ENCODE data around the gene NEUROD2.
A peak's percentile ranks its signal among the peaks of the same experiment; 100 is the strongest.

The NEUROD2 gene

GRCh38 chr17:39607851-39608130 lies at the start of gene NEUROD2:
Gene NEUROD2, minus strand, starts transcription at chr17:39607920. Its CDS starts 1,321 bp downstream, at chr17:39606599.
- Mint-ChIP-seq H3K9me3 (no peaks in the 10 kb centered on the region), H3K27me3 (ENCODE audit: low read depth) (peaks cover 95% of the 10 kb centered on the region), H3K36me3 (ENCODE audit: low read depth) (no peaks in the 10 kb centered on the region), H3K4me1 (peaks cover 4% of the 10 kb centered on the region), H3K4me3 (peak within 1 kb of the TSS; percentile 31 to 69 (median 46)), H3K27ac (no peak within 1 kb of the TSS)
- no peak for TF ChIP-seq CTCF (IDR thresholded peaks at IDR 0.05; ENCODE audit: unreplicated experiment in 3 of 3)

GRCh38 chr17:39655105-39655504 lies 47.4 kb upstream of the NEUROD2 start:
- Mint-ChIP-seq H3K36me3 (ENCODE audit: low read depth) (peaks cover 10% of the 10 kb centered on the region), H3K4me1 (peaks cover 27% of the 10 kb centered on the region)
- TF ChIP-seq CTCF (IDR thresholded peaks at IDR 0.05; ENCODE audit: unreplicated experiment in 3 of 3) = no peak

GRCh38 chr17:39653662-39654331 lies 46.1 kb upstream of the NEUROD2 start:
- Mint-ChIP-seq H3K4me1 (peaks cover 34% of the 10 kb centered on the region), H3K9me3 (no peaks in the 10 kb centered on the region), H3K4me3 (no peak overlapping the region), H3K27me3 (ENCODE audit: low read depth) (no peaks in the 10 kb centered on the region), H3K36me3 (ENCODE audit: low read depth) (peaks cover 15% of the 10 kb centered on the region), H3K27ac (peak overlapping the region in 1 of 3 experiments; percentile 77)
- TF ChIP-seq CTCF (IDR thresholded peaks at IDR 0.05; ENCODE audit: unreplicated experiment in 3 of 3) = peak; percentile 62 to 66 (median 66)

More at GRCh38 chr17:39655105-39655504, 47.4 kb upstream of the NEUROD2 start:
- no peaks in the 10 kb centered on the region for H3K9me3 Mint-ChIP-seq
- H3K4me3 Mint-ChIP-seq = no peak overlapping the region
- H3K27me3 Mint-ChIP-seq (ENCODE audit: low read depth) = no peaks in the 10 kb centered on the region
- no peak overlapping the region for H3K27ac Mint-ChIP-seq

GRCh38 chr17:39653316-39653661 lies 45.6 kb upstream of the NEUROD2 start:
- Mint-ChIP-seq H3K4me3 (no peak overlapping the region), H3K36me3 (ENCODE audit: low read depth) (peaks cover 15% of the 10 kb centered on the region), H3K4me1 (peaks cover 37% of the 10 kb centered on the region), H3K27ac (peak overlapping the region in 1 of 3 experiments; percentile 89), H3K9me3 (no peaks in the 10 kb centered on the region), H3K27me3 (ENCODE audit: low read depth) (no peaks in the 10 kb centered on the region)
- TF ChIP-seq CTCF (IDR thresholded peaks at IDR 0.05; ENCODE audit: unreplicated experiment in 3 of 3) = no peak

- Mint-ChIP-seq H3K9me3 (no peaks in the 10 kb centered on the region), H3K4me3 (peak overlapping the region in 2 of 3 experiments; percentile 24 to 37)
- TF ChIP-seq CTCF (IDR thresholded peaks at IDR 0.05; ENCODE audit: unreplicated experiment in 3 of 3) = no peak
Observed at GRCh38 chr17:39652587-39653315, 45.0 kb upstream of the NEUROD2 start.

More at GRCh38 chr17:39652587-39653315, 45.0 kb upstream of the NEUROD2 start:
- Mint-ChIP-seq H3K27ac (peak overlapping the region; percentile 75 to 89 (median 76)), H3K36me3 (ENCODE audit: low read depth) (peaks cover 15% of the 10 kb centered on the region), H3K4me1 (peaks cover 37% of the 10 kb centered on the region), H3K27me3 (ENCODE audit: low read depth) (no peaks in the 10 kb centered on the region)
